Stimulated activated CD4-positive, alpha-beta T cell treated with anti-CD3 and anti-CD28 coated beads, TNF-alpha, amount 100 ng/mL, for 1 hour (primary cell): ENCODE measurements around the gene FAM184B.
"Not testable (repeated sequence)": the region's sequence is repeated elsewhere in the genome, so short reads cannot be mapped to it uniquely, and the experiment has no call there.

Experiments used
- DNase-seq, 3 donors: peaks; one replicate each; pipeline ENCODE4 v3.0.0-alpha.2; 2020; ENCODE audit warnings: low read depth in 3 of 3, low spot score in 1 of 3

FAM184B gene

DNA sequence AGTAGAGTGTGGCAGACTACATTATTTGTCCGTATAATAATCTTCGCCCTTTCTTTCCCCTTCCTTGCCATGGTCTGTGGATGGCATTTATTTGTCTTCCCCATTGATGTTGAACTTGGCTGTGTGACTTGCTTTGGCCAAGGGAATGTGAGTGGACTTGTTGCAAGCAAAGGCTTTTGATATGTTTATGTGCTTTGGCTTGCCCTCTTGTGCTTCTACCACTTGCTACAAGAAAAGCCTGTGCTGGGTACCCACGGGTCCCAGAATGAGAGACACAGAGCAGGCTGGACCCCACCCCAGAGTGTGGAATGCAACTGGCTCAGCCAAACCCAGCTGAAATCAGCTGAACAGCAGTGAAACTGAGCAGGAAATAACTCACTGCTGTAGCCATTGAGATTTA is 63.0 kb downstream of the FAM184B start:
- DNase-seq: no peak

GRCh38 chr4:17717301-17717700 is 64.1 kb downstream of the FAM184B start:
- no peak for DNase-seq

GRCh38 chr4:17715511-17715910 is 65.9 kb downstream of the FAM184B start:
- no peak for DNase-seq

DNA sequence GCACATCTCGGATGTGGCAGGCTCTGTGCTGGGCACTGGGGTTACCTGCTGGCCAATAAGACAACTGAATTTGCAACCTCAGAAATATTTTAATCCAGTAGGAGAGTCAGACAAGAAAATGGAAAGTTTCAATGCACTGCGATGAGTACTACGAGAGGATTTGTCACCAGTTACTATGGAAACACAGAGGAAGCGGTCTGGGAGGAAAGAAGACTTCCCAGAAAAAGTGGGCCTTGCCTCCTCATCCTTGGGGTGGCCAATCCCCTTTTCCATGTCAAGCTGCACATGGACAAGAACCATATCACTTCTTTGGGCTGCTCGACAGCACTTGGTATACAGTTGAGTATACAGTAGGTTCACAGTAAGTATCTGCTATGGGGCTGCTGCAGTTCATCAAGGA is 67.6 kb downstream of the FAM184B start:
- DNase-seq: no peak

DNA sequence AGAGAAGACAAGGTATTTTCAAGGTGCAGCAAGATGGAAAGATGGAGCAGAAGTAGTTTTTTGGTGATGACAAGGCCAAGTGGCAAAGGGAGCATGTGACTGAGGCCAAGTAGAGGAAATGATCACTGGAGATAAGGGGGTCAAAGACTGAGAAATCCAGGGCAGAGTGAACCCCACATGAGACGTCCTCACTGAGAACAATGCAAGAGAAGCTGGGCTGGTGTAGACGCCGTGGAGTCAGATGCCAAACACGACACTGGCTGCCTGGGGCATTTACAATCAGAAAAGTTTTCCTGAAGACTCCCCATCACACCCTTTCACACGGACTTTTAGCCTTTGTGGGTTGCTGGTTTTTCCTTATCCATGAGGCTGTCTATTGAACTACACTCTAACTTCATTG is 69.3 kb downstream of the FAM184B start:
- no peak for DNase-seq

DNA sequence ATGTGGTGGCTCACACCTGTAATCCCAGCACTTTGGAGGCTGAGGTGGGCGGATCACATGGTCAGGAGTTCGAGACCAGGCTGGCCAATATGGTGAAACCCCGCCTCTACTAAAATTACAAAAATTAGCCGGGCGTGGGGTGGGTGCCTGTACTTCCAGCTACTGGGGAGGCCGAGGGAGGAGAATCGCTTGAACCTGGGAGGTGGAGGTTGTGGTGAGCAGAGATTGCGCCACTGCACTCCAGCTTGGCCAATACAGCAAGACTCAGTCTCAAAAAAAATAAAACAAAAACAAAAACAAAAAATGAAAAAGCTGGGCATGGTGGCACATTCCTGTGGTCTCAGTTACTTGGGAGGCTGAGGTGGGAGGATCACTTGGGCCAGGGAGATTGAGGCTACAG is 70.2 kb downstream of the FAM184B start:
- not testable (repeated sequence) for DNase-seq

DNA sequence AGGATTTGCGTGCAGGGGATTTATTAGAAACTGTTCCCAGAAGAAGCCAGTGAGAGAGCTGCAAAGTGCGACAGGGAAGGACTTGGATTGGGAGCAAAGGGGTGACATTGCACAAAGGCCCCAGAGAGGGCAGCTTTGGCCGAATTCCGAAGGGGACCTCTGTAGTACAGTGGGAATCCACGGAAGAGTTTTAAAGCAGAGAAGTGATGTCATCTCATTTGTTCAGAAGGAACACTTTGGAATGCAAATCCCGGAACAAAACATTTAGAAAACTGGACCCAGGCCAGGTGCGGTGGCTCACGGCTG is 71.7 kb downstream of the FAM184B start:
- no peak for DNase-seq

- no peak for DNase-seq
Observed at GRCh38 chr4:17708992-17709762, 72.2 kb downstream of the FAM184B start.

- no peak for DNase-seq
Observed at GRCh38 chr4:17707671-17708070, 73.8 kb downstream of the FAM184B start.

DNA sequence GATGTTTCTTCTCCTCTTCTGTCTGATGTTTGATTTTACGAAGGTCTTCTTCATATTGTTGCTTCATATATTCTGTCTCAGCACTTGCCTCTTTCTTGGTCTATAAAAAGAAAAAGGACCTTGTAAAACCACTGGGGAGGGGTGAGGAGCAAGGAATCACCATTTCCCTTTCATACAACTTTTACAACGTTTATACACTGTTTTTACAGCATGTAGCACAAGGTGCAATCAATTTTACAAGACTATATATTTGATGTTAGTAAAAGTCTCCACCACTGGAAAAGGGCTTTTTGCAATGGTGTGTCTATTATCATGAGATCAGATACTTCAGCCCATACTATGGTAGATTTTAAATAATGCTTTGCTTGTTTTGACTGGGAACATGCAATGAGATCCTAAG is 76.3 kb downstream of the FAM184B start:
- DNase-seq: no peak

GRCh38 chr4:17704020-17704650 is 77.3 kb downstream of the FAM184B start:
- no peak for DNase-seq

DNA sequence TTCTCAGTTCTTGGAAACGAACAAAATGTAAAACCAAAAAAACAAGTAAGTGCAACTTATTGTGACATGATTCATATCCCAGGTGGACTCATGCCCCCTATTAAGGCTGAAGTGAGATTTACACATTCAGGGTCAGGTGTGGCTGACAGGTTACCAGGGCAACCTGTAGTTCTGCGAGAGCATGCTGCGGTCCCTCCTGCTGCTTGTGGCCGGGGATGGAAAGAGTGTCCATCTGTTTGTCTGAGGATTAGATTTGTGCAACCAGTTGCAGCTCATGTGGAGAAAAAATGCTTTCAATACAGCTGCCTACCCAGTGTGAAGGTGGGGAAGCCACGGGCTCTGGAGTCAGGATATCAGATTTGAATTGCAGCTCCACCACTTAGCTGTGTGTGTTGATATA is 78.8 kb downstream of the FAM184B start:
- DNase-seq: no peak

DNA sequence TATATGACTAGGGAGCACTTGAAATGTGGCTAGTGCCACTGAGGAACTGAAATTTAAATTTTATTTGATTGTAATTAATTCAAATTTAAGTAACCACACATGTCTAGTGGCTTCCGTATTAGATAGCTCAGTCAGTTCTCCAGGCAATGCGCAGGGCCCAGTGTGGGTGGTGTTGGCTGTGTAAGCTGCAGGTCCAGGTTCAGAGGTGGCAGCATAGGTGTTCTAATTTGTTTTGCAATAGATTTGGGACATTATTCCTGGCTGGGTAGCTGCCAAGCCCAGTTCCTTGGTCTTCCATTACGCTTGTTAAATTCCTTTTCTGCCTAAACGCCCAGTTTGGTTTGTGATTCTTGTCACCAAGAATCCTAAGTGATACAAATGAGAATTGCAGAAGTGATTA is 79.5 kb downstream of the FAM184B start:
- no peak for DNase-seq

DNA sequence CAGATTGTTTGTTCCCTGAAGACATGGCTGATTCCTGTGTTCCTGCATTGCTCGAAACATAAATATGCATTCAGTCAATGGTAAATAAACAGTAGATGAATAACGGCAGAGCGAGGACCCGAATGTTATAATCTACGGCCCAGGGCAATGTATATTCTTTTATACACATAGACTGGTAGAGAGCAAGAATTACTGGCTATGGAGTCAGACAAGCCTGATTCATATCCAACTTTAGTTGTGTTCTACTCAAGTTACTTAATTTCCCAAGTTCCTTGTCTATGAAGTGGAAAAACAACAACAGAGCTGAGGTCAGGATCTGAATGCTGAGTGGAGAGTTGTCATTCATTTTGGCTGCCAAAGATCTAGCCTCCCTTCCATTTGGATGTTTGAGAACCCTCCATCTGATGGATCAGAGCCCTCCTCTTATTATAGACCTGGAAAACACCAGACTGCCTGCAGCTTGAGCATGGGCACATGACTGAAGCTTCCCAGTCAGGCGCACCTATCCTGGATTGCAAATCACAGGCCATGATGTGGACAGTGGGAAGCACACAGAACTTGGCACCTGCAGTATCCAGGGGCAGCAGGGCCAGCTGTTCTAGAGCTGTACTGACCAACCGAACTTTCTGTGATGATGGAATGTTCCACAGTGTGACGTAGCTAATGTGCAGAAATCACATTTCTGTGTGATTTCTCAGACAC is 80.1 kb downstream of the FAM184B start:
- DNase-seq: no peak

GRCh38 chr4:17699380-17699779 is 82.0 kb downstream of the FAM184B start:
- no peak for DNase-seq

- DNase-seq: no peak
Observed at GRCh38 chr4:17698116-17698515, 83.3 kb downstream of the FAM184B start.

- DNase-seq: no peak
Observed at GRCh38 chr4:17695341-17695740, 86.1 kb downstream of the FAM184B start.

DNA sequence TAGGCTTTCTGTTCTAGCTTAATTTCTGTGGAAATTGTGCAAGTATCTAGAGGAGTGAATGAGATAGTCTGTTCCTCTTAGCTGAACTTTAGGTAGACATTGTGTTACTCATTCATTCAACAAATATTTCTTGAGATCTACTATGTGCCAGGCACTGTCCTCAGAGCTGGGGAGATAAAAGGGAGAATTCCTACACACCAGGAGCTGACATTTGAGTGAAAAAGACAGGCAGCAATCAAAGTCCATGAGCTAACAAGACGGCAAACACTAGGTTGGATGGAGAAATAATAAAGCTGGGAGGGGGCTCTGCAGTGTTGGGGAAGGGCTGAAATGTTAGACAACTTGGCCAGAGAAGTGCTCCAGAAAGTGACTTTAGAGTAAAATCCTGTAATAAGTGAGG is 86.9 kb downstream of the FAM184B start:
- DNase-seq: no peak

- DNase-seq: no peak
Observed at GRCh38 chr4:17690898-17691297, 90.5 kb downstream of the FAM184B start.

DNA sequence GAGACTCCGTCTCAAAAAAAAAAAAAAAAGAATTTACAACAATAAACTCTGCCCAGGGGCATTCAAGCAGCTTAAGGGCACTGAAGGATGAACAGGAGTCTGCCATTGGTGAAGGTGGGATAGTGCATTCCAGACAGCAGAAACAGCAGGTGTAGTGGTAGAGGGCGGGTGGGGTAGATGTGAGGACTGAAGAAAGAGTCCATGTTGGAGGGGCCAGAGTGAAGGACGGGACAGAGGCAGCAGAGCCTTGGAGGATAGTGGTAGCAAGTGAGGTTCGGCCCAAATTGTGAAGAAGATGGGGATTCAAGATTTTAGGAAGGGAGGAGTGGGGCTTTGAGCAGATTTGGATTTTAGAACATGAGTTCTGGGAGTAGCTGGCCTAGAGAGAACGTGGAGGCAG is 91.3 kb downstream of the FAM184B start:
- DNase-seq: no peak

DNA sequence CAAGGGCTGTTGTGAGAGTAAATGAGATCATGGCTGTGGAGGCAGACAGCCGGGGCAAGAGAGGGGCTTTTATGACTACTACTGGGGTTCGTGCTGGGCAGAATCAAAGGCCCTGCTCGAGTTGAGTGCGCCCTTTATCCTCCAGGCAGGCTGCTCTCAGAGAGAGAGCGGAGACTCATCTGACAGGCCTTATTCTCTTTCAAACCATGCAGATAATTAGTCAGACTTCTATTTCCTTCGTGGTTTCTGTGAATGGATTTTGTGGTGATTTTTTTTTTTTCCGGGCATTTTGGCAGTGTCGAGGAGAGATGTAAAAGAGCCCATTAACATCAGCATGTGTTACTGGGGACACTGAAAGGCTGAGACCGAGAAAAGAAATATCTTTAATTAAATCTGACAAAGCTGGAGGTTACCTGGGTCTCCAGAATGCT is 93.4 kb downstream of the FAM184B start:
- no peak for DNase-seq

DNA sequence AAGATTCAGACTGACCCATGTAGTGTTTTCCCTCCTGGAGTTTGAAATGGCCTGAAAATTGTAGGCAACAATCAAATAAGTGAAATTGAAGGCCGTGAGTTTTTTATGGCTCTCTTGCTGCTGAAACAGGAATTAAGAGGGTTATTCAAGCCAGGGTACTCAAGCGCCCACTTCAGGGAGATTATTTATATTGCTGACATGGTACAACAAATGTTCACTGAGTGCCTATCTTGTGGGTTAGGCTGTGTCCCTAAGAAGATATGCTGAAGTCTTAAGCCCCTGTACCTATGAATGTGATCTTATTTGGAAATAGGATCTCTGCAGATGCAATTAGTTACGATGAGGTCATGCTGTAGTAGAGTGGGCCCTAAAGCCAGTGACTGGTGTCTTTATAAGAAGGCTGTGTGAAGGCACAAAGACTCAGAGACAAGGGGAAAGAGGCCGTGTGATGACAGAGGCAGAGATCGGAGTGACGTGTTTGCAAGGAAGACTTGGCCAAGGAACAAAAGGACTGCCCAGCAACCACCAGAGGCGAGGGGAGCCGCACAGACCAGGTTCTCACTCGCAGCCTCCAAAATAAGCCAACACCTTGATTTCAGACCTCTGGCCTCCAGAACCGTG is 94.1 kb downstream of the FAM184B start:
- no peak for DNase-seq
